GM19035 (cell line): Measurements from ENCODE around the gene SETBP1.

Experiments
- ATAC-seq: cut with Tn5 transposase; IDR thresholded peaks from one replicate; pipeline ENCODE4 v1.9.1; 2021; ENCODE audit not compliant: unreplicated experiment

Gene SETBP1

GRCh38 chr18:45055811-45056210 lies 375.1 kb downstream of the SETBP1 start:
- ATAC-seq: no peak

GRCh38 chr18:45056926-45057325 lies 376.2 kb downstream of the SETBP1 start:
- ATAC-seq: no peak

- ATAC-seq: no peak
Observed at GRCh38 chr18:45057955-45058600, 377.4 kb downstream of the SETBP1 start.

- no peak for ATAC-seq
Observed at GRCh38 chr18:45059695-45060094, 379.0 kb downstream of the SETBP1 start.

- no peak for ATAC-seq
Observed at GRCh38 chr18:45060102-45060501, 379.4 kb downstream of the SETBP1 start.

DNA sequence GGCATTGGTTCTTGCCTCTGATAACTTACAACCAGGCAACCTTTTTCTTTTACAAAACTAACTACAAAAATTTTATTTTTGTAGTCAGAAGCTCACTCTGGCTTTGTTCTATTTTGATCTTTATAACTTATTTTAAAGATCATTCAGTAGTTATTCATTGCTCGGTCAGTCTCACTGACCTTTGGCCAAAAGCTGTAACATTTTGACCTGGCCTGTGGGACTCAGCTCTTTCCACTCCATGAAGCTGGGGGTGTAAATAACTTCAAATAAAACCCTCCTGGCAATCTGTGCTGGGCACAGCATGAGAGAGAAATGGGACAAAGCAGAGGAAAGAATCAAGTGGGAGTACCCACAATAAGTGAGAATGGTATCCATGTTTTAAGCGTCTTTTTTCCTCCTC lies 380.7 kb downstream of the SETBP1 start:
- ATAC-seq: no peak

DNA sequence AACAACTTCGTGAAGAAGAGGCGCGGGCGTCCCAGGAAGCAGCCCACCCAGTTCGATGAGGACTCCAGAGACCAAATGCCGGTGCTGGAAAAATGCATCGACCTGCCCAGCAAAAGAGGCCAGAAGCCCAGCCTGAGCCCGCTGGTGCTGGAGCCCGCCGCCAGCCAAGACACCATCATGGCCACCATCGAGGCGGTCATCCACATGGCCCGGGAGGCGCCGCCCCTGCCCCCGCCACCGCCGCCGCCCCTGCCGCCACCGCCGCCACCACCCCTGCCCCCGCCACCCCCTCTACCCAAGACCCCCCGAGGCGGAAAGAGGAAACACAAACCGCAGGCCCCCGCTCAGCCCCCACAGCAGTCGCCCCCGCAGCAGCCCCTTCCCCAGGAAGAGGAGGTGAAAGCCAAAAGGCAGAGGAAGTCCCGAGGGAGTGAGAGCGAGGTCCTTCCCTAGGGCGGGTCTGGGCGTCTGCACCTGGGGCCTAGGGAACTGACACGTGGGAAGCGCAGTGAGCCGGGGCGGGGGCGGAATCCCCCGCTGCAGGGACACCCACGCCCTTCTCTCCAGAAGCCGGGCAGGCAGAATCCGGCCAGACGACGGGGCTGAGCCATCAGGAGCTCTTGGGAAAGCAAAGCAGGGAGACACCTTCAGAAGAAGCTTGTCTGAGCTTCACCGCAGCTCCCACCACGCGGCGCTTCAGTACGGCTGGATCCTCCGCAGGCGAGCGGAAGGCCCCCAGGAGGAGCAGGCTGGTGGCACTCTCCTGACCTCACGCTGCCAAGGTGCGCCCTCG lies 382.8 kb downstream of the SETBP1 start:
- no peak for ATAC-seq

- ATAC-seq: no peak
Observed at GRCh38 chr18:45066210-45066609, 385.5 kb downstream of the SETBP1 start.

- ATAC-seq: no peak
Observed at GRCh38 chr18:45066886-45067285, 386.2 kb downstream of the SETBP1 start.

- ATAC-seq: no peak
Observed at GRCh38 chr18:45068400-45069094, 387.9 kb downstream of the SETBP1 start.

- ATAC-seq: no peak
Observed at GRCh38 chr18:45069546-45069945, 388.9 kb downstream of the SETBP1 start.

- no peak for ATAC-seq
Observed at GRCh38 chr18:45071956-45072355, 391.3 kb downstream of the SETBP1 start.

- no peak for ATAC-seq
Observed at GRCh38 chr18:45073556-45073955, 392.9 kb downstream of the SETBP1 start.

- no peak for ATAC-seq
Observed at GRCh38 chr18:45081566-45082181, 401.0 kb downstream of the SETBP1 start.

- no peak for ATAC-seq
Observed at GRCh38 chr18:45083226-45083855, 402.7 kb downstream of the SETBP1 start.

- no peak for ATAC-seq
Observed at GRCh38 chr18:45084206-45084605, 403.5 kb downstream of the SETBP1 start.

DNA sequence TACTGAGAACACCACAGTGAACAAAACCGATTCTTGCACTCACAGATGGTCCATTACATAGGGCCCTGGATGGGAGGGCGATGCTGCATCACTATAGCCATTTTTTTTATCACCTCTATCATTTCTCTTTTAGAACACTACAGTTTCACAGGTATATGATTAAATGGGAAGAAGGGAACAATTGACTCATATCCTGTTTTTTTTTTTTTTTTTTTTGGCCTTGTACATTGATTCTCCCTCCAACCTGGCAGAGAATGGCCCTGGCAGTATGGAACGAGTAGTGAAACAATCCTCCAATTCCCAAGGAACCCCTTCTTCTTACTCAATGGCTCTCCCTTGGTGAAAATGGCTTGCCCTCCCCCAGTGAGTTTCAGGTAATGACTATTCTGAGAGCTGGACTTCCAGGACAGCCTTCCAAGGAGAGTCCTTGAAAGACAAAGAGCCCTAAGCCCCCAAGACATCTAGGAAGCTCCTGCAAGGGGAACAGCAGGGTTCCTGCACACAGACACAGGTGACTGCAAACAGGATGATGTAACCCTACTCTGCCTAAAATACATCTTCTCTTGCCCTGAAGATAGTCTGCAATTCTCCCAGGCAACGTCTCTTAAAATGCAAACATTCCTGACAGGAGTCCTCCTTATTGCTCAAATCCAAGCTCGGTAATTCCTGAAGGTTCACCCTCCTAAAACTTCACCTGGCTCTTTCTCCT lies 405.4 kb downstream of the SETBP1 start:
- no peak for ATAC-seq

DNA sequence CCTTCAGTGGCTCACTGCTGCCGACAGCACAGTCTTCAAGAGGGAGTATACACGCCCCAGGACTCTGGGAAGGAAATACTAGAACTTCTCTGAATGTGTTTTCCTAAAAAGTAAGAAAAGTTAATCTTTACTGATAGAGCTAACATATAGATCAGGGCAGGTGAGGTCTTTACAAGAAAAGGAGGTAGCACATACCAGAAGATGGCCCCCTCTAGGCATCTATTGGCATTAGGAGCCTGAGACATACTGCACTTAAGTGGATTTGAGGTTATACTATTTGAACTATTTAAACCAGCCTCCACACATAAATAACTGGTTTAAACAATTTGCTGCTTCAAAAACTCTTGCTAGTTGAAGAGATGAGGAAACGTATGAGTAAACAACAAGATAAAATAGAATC lies 406.1 kb downstream of the SETBP1 start:
- no peak for ATAC-seq

GRCh38 chr18:45090526-45091140 lies 409.9 kb downstream of the SETBP1 start:
- no peak for ATAC-seq
